CD4-positive, alpha-beta T cell (primary cell): ENCODE data around the gene GALNTL6. TPM values are rescaled to one million over a fixed set of nuclear protein-coding genes. Genes with fewer than 3 reads are reported as not detected.

Experiments used
- ATAC-seq: fragments of 200-7000 bp; cut with Tn5 transposase; one replicate; pipeline ENCODE4 v1.10.0; 2022; ENCODE audit warnings: mild to moderate bottlenecking; ENCODE audit not compliant: poor library complexity
- CTCF ChIA-PET: fragments of 350-600 bp; sonication (Branson Sonifier 250); formaldehyde crosslinking; loops from one replicate; lab custom pipeline; 2021; ENCODE audit warnings: antibody characterized with exemption, inconsistent platforms; lab: Charles Lee
- POLR2A ChIA-PET: fragments of 350-600 bp; sonication (Branson Sonifier 250); formaldehyde crosslinking; loops from one replicate; lab custom pipeline; 2021; ENCODE audit warnings: antibody characterized with exemption, inconsistent platforms; lab: Charles Lee
- DNase-seq, 14 experiments: peaks; one replicate each; pipeline ENCODE4 v3.0.0-alpha.2; 2013 to 2020; ENCODE audit warnings: mixed read lengths in 2 of 14
- H3K27ac ChIP-seq, 2 donors: one replicate each; pipeline versions ENCODE4 v1.5.1 to v1.7.0; 2013; ENCODE audit warnings: low read length in 2 of 2, low read depth in 1 of 2, mild to moderate bottlenecking in 1 of 2
- H3K27me3 ChIP-seq, 2 experiments: 1 replicate in 1 of 2; 2 replicates in 1 of 2; pipeline versions ENCODE4 v1.6.1 to v1.7.0; 2013; ENCODE audit warnings: low read length in 2 of 2, control low read depth in 1 of 2, mild to moderate bottlenecking in 1 of 2, moderate library complexity in 1 of 2; ENCODE audit not compliant: insufficient read depth in 2 of 2, control insufficient read depth in 1 of 2
- H3K36me3 ChIP-seq: one replicate; pipeline ENCODE4 v1.6.1; 2013; ENCODE audit warnings: low read length, control low read depth; ENCODE audit not compliant: insufficient read depth
- H3K4me1 ChIP-seq: one replicate; pipeline ENCODE4 v1.6.1; 2013; ENCODE audit warnings: low read length, control low read depth; ENCODE audit not compliant: insufficient read depth
- H3K4me3 ChIP-seq: one replicate; pipeline ENCODE4 v1.5.1; 2013; ENCODE audit warnings: mild to moderate bottlenecking, low read length, moderate library complexity
- H3K9me3 ChIP-seq, 2 experiments: 1 replicate in 1 of 2; 2 replicates in 1 of 2; pipeline versions ENCODE4 v1.6.1 to v1.7.0; 2013; ENCODE audit warnings: low read length in 2 of 2, mild to moderate bottlenecking in 2 of 2, control low read depth in 1 of 2, moderate library complexity in 1 of 2; ENCODE audit not compliant: control insufficient read depth in 1 of 2, insufficient read depth in 1 of 2
- H3K27ac Mint-ChIP-seq: one replicate; pipeline ENCODE4 v1.8.0; 2020; ENCODE audit warnings: mixed read lengths
- H3K27me3 Mint-ChIP-seq: one replicate; pipeline ENCODE4 v1.8.0; 2021; ENCODE audit warnings: mixed read lengths
- H3K36me3 Mint-ChIP-seq: one replicate; pipeline ENCODE4 v1.8.0; 2021; ENCODE audit warnings: low read depth, mixed read lengths
- H3K4me1 Mint-ChIP-seq: one replicate; pipeline ENCODE4 v1.8.0; 2021; ENCODE audit warnings: low read depth, mixed read lengths
- H3K4me3 Mint-ChIP-seq: one replicate; pipeline ENCODE4 v1.8.0; 2020; ENCODE audit warnings: mild to moderate bottlenecking, mixed read lengths
- H3K9me3 Mint-ChIP-seq: one replicate; pipeline ENCODE4 v1.8.0; 2020; ENCODE audit warnings: mixed read lengths
- CTCF ChIP-seq: fragments of 200-600 bp; IDR thresholded peaks from one replicate; pipeline ENCODE4 v1.8.0; 2022; ENCODE audit warnings: antibody characterized with exemption, mild to moderate bottlenecking
- intact Hi-C, 2 experiments: fragments of 100-400 bp; cut with DNase I in 1 of 2; cut with micrococcal nuclease in 1 of 2; formaldehyde crosslinking; loops; one replicate each; pipeline versions ENCODE4 v1.15.1 to v1.9.0; 2023 to 2025; cut with DNase I, micrococcal nuclease
- total RNA-seq, 174 experiments: library from RNA in 2 of 174; stranded (reverse) in 2 of 174; gene quantifications; one replicate each; pipeline ENCODE4 v1.2.3 and lab custom pipeline; 2021 to 2026

GALNTL6 gene
- total RNA-seq, 2 experiments from 2014 or later: not detected

- no peak overlapping the region for H3K4me3 Mint-ChIP-seq
- DNase-seq (no peak), ATAC-seq (no peak)
- no peak for TF ChIP-seq CTCF
- H3K9me3 Mint-ChIP-seq: peaks cover 3% of the 10 kb centered on the region
- no peaks in the 10 kb centered on the region for H3K4me1 ChIP-seq
- H3K36me3 ChIP-seq: no peaks in the 10 kb centered on the region
- no peak overlapping the region for H3K27ac Mint-ChIP-seq
- H3K4me1 Mint-ChIP-seq: no peaks in the 10 kb centered on the region
- H3K27ac ChIP-seq: no peak overlapping the region
- ChIA-PET CTCF (no interaction called here), POLR2A (no interaction called here)
- H3K4me3 ChIP-seq: no peak overlapping the region
- intact Hi-C loops: no loop called here
- no peaks in the 10 kb centered on the region for H3K36me3 Mint-ChIP-seq
- H3K27me3 Mint-ChIP-seq: no peaks in the 10 kb centered on the region
- H3K27me3 ChIP-seq: no peaks in the 10 kb centered on the region
- peaks cover 0 to 18% of the 10 kb centered on the region in 2 experiments for H3K9me3 ChIP-seq
Observed at GRCh38 chr4:171851295-171851694, 38.1 kb downstream of the GALNTL6 start.

- no peak for TF ChIP-seq CTCF
- CTCF ChIA-PET: no interaction called here
- Mint-ChIP-seq H3K4me3 (no peak overlapping the region), H3K4me1 (no peaks in the 10 kb centered on the region), H3K36me3 (no peaks in the 10 kb centered on the region), H3K27ac (no peak overlapping the region), H3K9me3 (peaks cover 3% of the 10 kb centered on the region), H3K27me3 (no peaks in the 10 kb centered on the region)
- H3K36me3 ChIP-seq: no peaks in the 10 kb centered on the region
- H3K4me3 ChIP-seq: no peak overlapping the region
- no peaks in the 10 kb centered on the region for H3K27me3 ChIP-seq
- DNase-seq: no peak
- H3K4me1 ChIP-seq: no peaks in the 10 kb centered on the region
- no peak overlapping the region for H3K27ac ChIP-seq
- POLR2A ChIA-PET: no interaction called here
- ATAC-seq: no peak
- intact Hi-C loops: no loop called here
- peaks cover 0 to 12% of the 10 kb centered on the region in 2 experiments for H3K9me3 ChIP-seq
Observed at GRCh38 chr4:171857302-171858012, 44.3 kb downstream of the GALNTL6 start.

- no peak for DNase-seq
Observed at GRCh38 chr4:171875291-171875690, 62.1 kb downstream of the GALNTL6 start.

More at GRCh38 chr4:171875291-171875690, 62.1 kb downstream of the GALNTL6 start:
- H3K36me3 Mint-ChIP-seq: no peaks in the 10 kb centered on the region
- TF ChIP-seq CTCF: no peak
- Histone ChIP-seq H3K4me1 (no peaks in the 10 kb centered on the region), H3K4me3 (no peak overlapping the region), H3K9me3 (no peaks in the 10 kb centered on the region), H3K27me3 (no peaks in the 10 kb centered on the region), H3K27ac (no peak overlapping the region), H3K36me3 (no peaks in the 10 kb centered on the region)
- POLR2A ChIA-PET: no interaction called here
- no peaks in the 10 kb centered on the region for H3K4me1 Mint-ChIP-seq
- no peaks in the 10 kb centered on the region for H3K27me3 Mint-ChIP-seq
- ATAC-seq: no peak
- no peak overlapping the region for H3K27ac Mint-ChIP-seq
- H3K4me3 Mint-ChIP-seq: no peak overlapping the region
- intact Hi-C loops: no loop called here
- H3K9me3 Mint-ChIP-seq: peaks cover 4% of the 10 kb centered on the region
- CTCF ChIA-PET: no interaction called here
